GM21528 (cell line): Measurements from ENCODE around the gene ZNF121.
"Not testable (repeated sequence)": the region's sequence is repeated elsewhere in the genome, so short reads cannot be mapped to it uniquely, and the experiment has no call there.

Experiments used
- ATAC-seq: cut with Tn5 transposase; IDR thresholded peaks from one replicate; pipeline ENCODE4 v1.9.1; 2021; ENCODE audit warnings: mild to moderate bottlenecking, moderate library complexity; ENCODE audit not compliant: unreplicated experiment, low FRiP score

The ZNF121 gene

DNA sequence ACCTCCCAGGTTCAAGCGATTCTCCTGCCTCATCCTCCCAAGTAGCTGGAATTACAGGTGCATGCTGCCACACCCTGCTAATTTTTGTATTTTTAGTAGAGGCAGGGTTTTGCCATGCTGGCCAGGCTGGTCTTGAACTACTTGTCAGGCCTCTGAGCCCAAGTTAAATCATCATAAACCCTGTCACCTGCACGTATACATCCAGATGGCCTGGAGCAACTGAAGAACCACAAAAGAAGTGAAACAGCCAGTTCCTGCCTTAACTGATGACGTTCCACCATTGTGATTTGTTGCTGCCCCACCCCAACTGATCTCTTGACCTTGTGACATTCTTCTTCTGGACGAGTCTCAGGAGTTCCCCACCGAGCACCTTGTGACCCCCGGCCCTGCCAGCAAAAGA, 45.1 kb downstream of the ZNF121 start:
- ATAC-seq, result not testable (repeated sequence)

DNA sequence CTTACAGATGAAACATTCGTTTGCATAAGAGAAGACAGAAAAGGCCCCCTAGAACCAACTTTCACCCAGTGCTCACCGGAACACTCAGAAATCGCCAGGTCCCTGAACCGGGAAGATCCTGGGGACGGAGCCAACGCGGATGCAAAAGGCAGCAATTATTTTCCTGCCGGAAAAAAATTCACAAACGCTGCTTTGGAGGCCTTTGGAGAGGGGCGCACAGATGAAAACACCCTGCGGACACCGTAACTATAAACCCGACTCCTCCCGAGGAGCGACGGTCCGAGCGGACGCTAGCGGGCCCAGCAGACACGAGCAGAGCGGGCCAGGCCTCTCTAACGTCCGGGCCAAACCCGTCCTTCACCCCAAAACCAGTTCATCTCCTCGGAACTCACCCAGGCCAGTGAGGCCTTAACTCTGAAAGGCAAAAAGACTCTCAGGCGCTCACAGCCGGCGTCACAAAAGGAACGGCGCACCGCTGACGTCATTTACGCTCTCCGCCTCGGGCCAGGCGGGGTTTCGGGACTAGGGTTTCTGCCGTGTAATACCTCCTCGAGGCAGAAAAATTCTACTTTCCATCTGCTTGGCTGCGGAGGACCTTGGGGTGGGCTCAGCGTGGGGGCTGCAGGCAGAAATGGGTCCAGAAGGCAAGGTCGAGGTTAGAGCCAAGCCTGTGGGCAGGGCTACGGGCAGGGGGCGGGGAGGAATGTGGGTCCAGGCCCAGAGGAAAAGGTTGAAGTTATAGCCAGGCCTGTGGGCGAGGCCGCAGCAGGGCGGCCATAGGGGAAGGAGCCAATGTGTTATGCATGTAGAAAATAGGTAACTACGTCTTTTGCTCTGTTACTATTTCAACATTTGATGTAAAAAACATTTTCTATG, 45.9 kb downstream of the ZNF121 start, which contains the start of gene ZNF426:
Gene ZNF426 (minus strand): TSS at position 463 of the 876 bp plus-strand sequence. CDS start 2,413 bp downstream, outside the sequence.
- ATAC-seq, result peak; percentile 85

DNA sequence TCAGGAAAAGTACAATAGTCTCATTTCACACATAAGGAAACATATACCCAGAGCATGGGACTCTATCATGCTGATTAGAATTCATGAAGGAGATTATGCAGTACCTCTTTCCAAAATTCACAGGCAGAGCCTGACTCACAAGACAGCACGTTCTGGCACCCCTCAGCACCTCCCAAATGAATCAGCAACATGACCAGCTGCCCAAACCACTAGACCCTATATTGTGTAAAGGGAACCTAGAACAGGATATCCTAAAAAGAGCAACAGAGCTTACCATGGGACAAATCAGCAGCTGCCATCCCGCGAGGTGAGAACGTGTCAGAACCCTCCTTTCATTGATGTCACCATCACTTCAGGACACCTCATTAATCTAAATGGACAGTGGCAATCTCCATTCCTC, 48.4 kb downstream of the ZNF121 start:
- ATAC-seq, result no peak

DNA sequence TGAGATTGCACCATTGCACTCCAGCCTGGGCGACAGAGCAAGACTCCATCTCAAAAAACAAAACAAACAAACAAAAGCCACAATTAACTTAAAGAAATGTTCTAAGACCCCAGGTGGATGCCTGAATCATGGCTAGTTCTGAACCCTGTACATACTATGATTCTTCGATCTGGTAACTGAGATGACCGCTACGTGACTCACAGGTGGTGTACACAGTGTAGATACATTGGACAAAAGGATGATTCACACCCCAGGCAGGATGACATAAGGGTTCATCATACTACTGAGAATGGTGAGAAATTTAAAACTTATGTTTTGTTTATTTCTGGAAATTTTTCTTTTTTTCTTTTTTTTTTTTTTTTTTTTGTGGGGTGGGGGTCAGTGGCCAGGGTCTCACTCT, 52.4 kb downstream of the ZNF121 start:
- ATAC-seq, result no peak

DNA sequence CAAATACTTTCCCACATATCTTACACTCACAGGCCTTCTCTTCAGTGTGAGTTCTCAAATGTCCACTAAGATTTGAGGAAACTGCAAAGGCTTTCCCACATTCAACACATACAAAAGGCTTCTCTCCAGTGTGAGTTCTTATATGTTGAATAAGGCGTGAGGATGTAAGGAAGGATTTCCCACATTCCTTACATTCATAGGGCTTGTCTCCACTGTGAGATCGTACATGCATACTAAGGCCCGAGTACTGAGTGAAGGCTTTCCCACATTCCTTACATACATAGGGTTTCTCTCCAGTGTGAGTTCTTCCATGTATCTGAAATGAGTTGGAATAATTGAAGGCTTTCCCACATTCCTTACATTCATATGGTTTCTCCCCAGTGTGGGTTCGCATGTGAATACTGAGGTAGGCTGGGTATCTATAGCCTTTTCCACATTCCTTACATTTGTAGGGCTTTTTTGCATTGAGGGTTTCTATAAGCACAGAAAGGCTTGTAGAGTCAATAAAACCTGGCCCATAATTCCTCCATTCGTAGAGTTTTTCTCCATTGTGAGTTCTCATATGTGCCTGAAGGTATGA, 55.5 kb downstream of the ZNF121 start:
- ATAC-seq, result no peak

DNA sequence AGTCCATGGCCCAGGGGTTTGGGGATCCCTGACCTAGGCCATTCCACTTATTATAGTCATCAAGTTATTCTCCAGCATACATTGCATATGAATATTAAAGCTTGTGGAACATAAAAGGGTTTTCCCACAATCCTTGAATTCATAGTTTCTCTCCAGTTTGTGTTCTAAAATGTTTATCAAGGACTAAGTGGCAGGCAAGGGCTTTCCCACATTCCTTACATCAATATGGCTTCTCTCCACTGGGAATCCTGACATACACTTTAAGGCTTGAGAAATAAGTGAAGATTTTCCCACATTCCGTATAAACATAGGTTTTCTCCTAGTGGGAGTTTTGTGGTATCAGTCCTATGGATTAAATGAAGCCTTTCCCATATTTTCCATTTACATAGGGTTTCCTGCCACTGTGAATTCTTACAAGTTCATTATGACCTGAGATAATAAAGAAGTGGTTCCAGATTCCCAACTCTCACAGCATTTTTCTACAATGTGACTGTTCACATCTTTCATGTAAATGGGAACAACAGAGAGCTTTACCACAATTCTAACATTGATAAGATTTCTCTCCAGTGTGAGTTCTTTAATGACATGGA, 60.3 kb downstream of the ZNF121 start:
- ATAC-seq, result no peak
